Measurements from ENCODE around the gene AAK1. TPM values are rescaled to one million over a fixed set of nuclear protein-coding genes. Genes with fewer than 3 reads are reported as not detected.

AAK1 gene
- total RNA-seq, 2 donors from 2014 or later, result 55.2 to 77.9 TPM

- H3K27ac ChIP-seq, result peak overlapping the region; percentile 88 to 97
- H3K36me3 ChIP-seq, result no peaks in the 10 kb centered on the region
- no peak for ATAC-seq (ENCODE audit: insufficient number of reproducible peaks, low FRiP score, low read depth)
- H3K4me3 ChIP-seq, result peak overlapping the region; percentile 83
- TF ChIP-seq, protein P1, sequence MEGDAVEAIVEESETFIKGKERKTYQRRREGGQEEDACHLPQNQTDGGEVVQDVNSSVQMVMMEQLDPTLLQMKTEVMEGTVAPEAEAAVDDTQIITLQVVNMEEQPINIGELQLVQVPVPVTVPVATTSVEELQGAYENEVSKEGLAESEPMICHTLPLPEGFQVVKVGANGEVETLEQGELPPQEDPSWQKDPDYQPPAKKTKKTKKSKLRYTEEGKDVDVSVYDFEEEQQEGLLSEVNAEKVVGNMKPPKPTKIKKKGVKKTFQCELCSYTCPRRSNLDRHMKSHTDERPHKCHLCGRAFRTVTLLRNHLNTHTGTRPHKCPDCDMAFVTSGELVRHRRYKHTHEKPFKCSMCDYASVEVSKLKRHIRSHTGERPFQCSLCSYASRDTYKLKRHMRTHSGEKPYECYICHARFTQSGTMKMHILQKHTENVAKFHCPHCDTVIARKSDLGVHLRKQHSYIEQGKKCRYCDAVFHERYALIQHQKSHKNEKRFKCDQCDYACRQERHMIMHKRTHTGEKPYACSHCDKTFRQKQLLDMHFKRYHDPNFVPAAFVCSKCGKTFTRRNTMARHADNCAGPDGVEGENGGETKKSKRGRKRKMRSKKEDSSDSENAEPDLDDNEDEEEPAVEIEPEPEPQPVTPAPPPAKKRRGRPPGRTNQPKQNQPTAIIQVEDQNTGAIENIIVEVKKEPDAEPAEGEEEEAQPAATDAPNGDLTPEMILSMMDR (IDR thresholded peaks at IDR 0.05), result no peak
- peaks cover 13 to 33% of the 10 kb centered on the region in 2 donors for H3K4me1 ChIP-seq (ENCODE audit: control insufficient read depth in 1 of 2, low read depth in 2 of 2)
- no peaks in the 10 kb centered on the region for H3K9me3 ChIP-seq
- no peaks in the 10 kb centered on the region for H3K27me3 ChIP-seq (replicated peaks; ENCODE audit: insufficient read depth)
- DNase-seq (ENCODE audit: low spot score), result no peak
Observed at GRCh38 chr2:69436596-69436937, 207.0 kb downstream of the AAK1 start.

- Histone ChIP-seq H3K27ac (no peak overlapping the region), H3K4me1 (ENCODE audit: control insufficient read depth in 1 of 2, low read depth in 2 of 2) (peaks cover 13 to 33% of the 10 kb centered on the region in 2 donors), H3K27me3 (replicated peaks; ENCODE audit: insufficient read depth) (no peaks in the 10 kb centered on the region), H3K36me3 (peaks cover 6% of the 10 kb centered on the region), H3K9me3 (no peaks in the 10 kb centered on the region), H3K4me3 (no peak overlapping the region)
- ATAC-seq (ENCODE audit: insufficient number of reproducible peaks, low FRiP score, low read depth) (no peak), DNase-seq (ENCODE audit: low spot score) (no peak)
- TF ChIP-seq, protein P1 (IDR thresholded peaks at IDR 0.05), result no peak
Observed at GRCh38 chr2:69434753-69435152, 208.8 kb downstream of the AAK1 start.

DNA sequence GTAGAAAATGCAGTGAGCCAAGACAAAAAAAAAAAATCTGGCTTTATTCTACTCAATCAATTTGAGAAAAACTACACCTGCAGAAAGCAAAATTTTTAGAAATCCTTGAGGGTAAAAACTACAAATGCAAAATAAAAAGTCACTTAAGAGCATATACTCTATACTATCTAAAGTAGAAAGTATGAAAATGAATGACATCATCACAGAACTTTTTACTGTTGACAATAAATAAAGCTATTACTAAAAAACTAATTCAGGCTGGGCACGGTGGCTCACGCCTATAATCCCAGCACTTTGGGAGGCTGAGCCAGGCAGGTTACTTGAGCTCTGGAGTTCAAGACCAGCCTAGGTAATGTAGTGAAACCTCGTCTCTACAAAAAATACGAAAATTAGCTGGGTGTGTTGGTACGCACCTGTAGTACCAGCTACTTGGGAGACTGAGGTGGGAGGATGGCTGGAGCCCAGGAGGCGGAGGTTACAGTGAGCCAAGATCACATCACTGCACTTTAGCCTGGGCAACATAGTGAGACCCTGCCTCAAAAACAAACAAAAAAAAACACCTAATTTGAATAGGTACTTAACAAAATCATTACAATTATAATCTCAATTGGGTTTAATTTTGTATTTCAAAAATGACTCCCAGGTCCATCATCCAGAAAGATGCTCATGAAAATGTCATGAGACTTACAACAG is 213.9 kb downstream of the AAK1 start:
- peak overlapping the region in 1 of 2 donors; percentile 16 for H3K27ac ChIP-seq
- H3K36me3 ChIP-seq, result peaks cover 31% of the 10 kb centered on the region
- TF ChIP-seq, protein P1 (IDR thresholded peaks at IDR 0.05), result no peak
- H3K4me3 ChIP-seq, result no peak overlapping the region
- no peaks in the 10 kb centered on the region for H3K27me3 ChIP-seq (replicated peaks; ENCODE audit: insufficient read depth)
- DNase-seq (ENCODE audit: low spot score), result no peak
- H3K4me1 ChIP-seq (ENCODE audit: control insufficient read depth in 1 of 2, low read depth in 2 of 2), result peaks cover under 1 to 6% of the 10 kb centered on the region in 2 donors
- H3K9me3 ChIP-seq, result no peaks in the 10 kb centered on the region
- no peak for ATAC-seq (ENCODE audit: insufficient number of reproducible peaks, low FRiP score, low read depth)

- peaks cover 0 to 6% of the 10 kb centered on the region in 2 donors for H3K4me1 ChIP-seq (ENCODE audit: control insufficient read depth in 1 of 2, low read depth in 2 of 2)
- DNase-seq (ENCODE audit: low spot score), result no peak
- no peak overlapping the region for H3K4me3 ChIP-seq
- no peaks in the 10 kb centered on the region for H3K27me3 ChIP-seq (replicated peaks; ENCODE audit: insufficient read depth)
- H3K27ac ChIP-seq, result peak overlapping the region in 1 of 2 donors; percentile 16
- ATAC-seq (ENCODE audit: insufficient number of reproducible peaks, low FRiP score, low read depth), result no peak
- no peaks in the 10 kb centered on the region for H3K9me3 ChIP-seq
- TF ChIP-seq, protein P1 (IDR thresholded peaks at IDR 0.05), result no peak
- H3K36me3 ChIP-seq, result peaks cover 31% of the 10 kb centered on the region
Observed at GRCh38 chr2:69428981-69429380, 214.6 kb downstream of the AAK1 start.

DNA sequence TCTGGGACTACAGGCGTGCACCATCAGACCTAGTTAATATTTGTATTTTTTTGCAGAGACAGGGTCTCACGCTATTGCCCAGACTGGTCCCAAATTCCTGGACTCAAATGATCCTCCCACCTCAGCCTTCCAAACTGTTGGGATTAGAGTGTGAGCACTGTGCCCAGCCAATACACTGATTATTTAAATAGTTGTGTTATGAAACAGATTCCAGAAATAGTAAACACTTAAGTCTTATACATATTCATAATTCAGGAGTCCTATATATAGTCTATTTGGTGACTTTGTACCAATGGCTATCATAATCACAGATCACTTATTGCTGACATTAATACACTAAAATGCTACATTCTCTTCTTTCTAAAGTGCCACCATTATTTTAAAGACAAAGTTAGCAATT is 219.1 kb downstream of the AAK1 start:
- no peak overlapping the region for H3K4me3 ChIP-seq
- ATAC-seq (ENCODE audit: insufficient number of reproducible peaks, low FRiP score, low read depth) (no peak), DNase-seq (ENCODE audit: low spot score) (no peak)
- no peaks in the 10 kb centered on the region for H3K9me3 ChIP-seq
- peaks cover 8 to 11% of the 10 kb centered on the region in 2 donors for H3K4me1 ChIP-seq (ENCODE audit: control insufficient read depth in 1 of 2, low read depth in 2 of 2)
- H3K27me3 ChIP-seq (replicated peaks; ENCODE audit: insufficient read depth), result no peaks in the 10 kb centered on the region
- no peak overlapping the region for H3K27ac ChIP-seq
- TF ChIP-seq, protein P1 (IDR thresholded peaks at IDR 0.05), result no peak
- H3K36me3 ChIP-seq, result peaks cover 28% of the 10 kb centered on the region

Data from thoracic aorta (tissue), 2 donors.